Activated T-helper 17 cell treated with anti-CD3 and anti-CD28 coated beads, Interleukin-2, amount 50 U/mL, for 72 hours (primary cell): Measurements from ENCODE around the gene SH3BGRL3. TPM values are rescaled to one million over a fixed set of nuclear protein-coding genes. Genes with fewer than 3 reads are reported as not detected.

Source experiments
- ATAC-seq: fragments of 150-1000 bp; cut with Tn5 transposase; replicated peaks from 2 replicates; pipeline ENCODE4 v1.10.0; 2021; ENCODE audit warnings: mild to moderate bottlenecking, moderate library complexity
- H3K27ac Mint-ChIP-seq: one replicate; pipeline ENCODE4 v1.8.0; 2022; ENCODE audit warnings: mixed read lengths
- H3K27me3 Mint-ChIP-seq: one replicate; pipeline ENCODE4 v1.8.0; 2022; ENCODE audit warnings: mixed read lengths
- H3K36me3 Mint-ChIP-seq: one replicate; pipeline ENCODE4 v1.8.0; 2022; ENCODE audit warnings: low read depth, mild to moderate bottlenecking, mixed read lengths
- H3K4me1 Mint-ChIP-seq: one replicate; pipeline ENCODE4 v1.8.0; 2022; ENCODE audit warnings: mixed read lengths
- H3K4me3 Mint-ChIP-seq: one replicate; pipeline ENCODE4 v1.8.0; 2022; ENCODE audit warnings: mild to moderate bottlenecking, mixed read lengths
- H3K9me3 Mint-ChIP-seq: one replicate; pipeline ENCODE4 v1.8.0; 2022; ENCODE audit warnings: mixed read lengths
- total RNA-seq, 2 donors: library from RNA; stranded (reverse); gene quantifications; one replicate each; pipeline ENCODE4 v1.2.3, GENCODE V29; 2022

SH3BGRL3 gene
- total RNA-seq, 2 donors from 2014 or later = 258 to 280 TPM

DNA sequence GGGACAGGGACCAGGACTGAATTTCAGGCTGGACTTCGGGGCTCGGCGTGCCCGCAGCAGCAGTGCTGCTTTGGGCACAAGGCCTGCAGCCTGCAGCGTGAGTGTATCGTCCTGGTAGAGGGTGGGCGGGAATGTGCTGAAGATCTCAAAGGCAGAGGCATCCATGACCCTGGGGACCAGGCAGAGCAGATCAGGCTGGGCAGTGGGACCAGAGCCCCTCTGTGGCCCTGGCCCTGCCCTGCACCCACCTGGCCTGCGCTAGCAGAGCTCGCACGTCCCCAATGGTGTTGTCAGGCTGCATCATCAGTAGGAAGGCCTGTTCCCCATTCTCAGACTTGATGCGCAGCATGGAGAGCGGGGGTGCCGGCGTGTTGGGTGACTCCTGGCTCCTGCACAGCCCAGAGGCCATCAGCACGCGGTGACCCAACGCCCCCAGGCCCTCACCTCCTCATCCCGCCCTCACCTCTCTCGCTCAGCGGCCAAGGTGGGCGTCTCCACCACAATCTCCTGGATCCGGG, 2.6 kb downstream of the SH3BGRL3 start:
- Mint-ChIP-seq H3K36me3 (peaks cover 76% of the 10 kb centered on the region), H3K4me1 (peaks cover 50% of the 10 kb centered on the region), H3K27ac (peak overlapping the region; percentile 90), H3K4me3 (peak overlapping the region; percentile 91), H3K9me3 (no peaks in the 10 kb centered on the region), H3K27me3 (no peaks in the 10 kb centered on the region)
- no peak for ATAC-seq

- no peak for ATAC-seq
- Mint-ChIP-seq H3K27me3 (no peaks in the 10 kb centered on the region), H3K27ac (peak overlapping the region; percentile 90), H3K4me1 (peaks cover 50% of the 10 kb centered on the region), H3K4me3 (peak overlapping the region; percentile 91), H3K9me3 (no peaks in the 10 kb centered on the region), H3K36me3 (peaks cover 70% of the 10 kb centered on the region)
Observed at GRCh38 chr1:26283279-26283853, 3.5 kb downstream of the SH3BGRL3 start.

GRCh38 chr1:26283871-26284596, 4.1 kb downstream of the SH3BGRL3 start:
- no peak for ATAC-seq
- Mint-ChIP-seq H3K27ac (peak overlapping the region; percentile 90), H3K36me3 (peaks cover 64% of the 10 kb centered on the region), H3K4me3 (peak overlapping the region; percentile 91), H3K9me3 (no peaks in the 10 kb centered on the region), H3K27me3 (no peaks in the 10 kb centered on the region), H3K4me1 (peaks cover 52% of the 10 kb centered on the region)

GRCh38 chr1:26284597-26285347, 4.9 kb downstream of the SH3BGRL3 start:
- peak; percentile 74 for ATAC-seq
- H3K4me3 Mint-ChIP-seq = peak overlapping the region; percentile 91
- H3K36me3 Mint-ChIP-seq = peaks cover 56% of the 10 kb centered on the region
- H3K9me3 Mint-ChIP-seq = no peaks in the 10 kb centered on the region
- peaks cover 59% of the 10 kb centered on the region for H3K4me1 Mint-ChIP-seq
- H3K27me3 Mint-ChIP-seq = no peaks in the 10 kb centered on the region
- H3K27ac Mint-ChIP-seq = peak overlapping the region; percentile 90

DNA sequence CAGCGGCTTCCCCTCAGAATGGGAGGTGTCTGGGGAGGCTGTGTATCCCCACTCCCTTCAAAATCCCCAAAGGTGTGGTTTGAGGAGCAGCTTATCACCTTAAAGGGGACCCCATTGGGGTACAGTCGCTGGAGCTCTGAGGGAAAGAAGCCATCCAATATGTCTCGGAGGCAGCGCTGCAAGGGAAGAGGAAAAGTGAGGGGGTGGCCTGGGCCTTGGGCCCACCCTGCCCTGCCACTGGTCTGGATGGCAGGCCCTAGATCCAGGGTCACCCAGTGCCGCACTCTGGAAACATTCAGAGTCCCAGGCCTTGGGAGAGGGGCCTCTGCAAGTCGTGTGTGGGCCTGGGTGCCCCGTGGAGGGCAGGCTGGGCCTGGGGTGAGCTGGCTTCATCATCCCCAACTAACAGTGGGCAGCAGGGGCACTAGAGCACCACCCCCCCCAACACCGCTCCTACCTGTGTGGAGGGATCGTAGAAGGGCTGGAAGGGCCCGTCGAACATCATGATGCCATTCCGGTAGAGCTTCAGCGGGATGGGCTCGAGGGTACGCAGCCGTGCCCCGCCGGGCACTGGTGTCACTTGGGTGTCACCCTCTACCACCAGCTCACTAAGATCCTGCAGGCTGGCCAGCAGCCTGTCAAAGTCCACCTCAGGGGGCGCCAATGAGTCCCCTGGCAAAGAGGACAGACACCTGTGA, 5.6 kb downstream of the SH3BGRL3 start:
- Mint-ChIP-seq H3K27ac (peak overlapping the region; percentile 90), H3K4me3 (peak overlapping the region; percentile 91), H3K9me3 (no peaks in the 10 kb centered on the region), H3K36me3 (peaks cover 49% of the 10 kb centered on the region), H3K27me3 (no peaks in the 10 kb centered on the region), H3K4me1 (peaks cover 65% of the 10 kb centered on the region)
- ATAC-seq = no peak

DNA sequence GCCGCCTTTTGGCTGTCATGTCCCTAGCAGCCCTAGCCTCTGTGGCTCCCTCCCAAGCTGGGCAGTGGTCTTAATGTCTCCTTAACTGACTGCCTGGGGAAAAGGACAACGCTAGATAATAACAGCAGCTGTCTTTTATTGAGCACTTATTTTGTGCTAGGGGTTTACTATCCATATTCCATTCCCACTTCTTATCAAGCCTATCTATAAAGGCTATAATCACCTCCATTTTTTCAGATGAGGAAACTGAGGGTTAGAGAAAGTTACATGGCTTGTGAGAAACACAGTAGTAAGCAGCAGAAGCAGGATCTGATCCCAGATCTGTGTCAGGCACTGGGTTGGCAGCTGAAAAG, 6.2 kb downstream of the SH3BGRL3 start:
- Mint-ChIP-seq H3K27me3 (no peaks in the 10 kb centered on the region), H3K4me1 (peaks cover 62% of the 10 kb centered on the region), H3K4me3 (peak overlapping the region; percentile 88), H3K27ac (peak overlapping the region; percentile 56), H3K9me3 (no peaks in the 10 kb centered on the region), H3K36me3 (peaks cover 44% of the 10 kb centered on the region)
- ATAC-seq = no peak

DNA sequence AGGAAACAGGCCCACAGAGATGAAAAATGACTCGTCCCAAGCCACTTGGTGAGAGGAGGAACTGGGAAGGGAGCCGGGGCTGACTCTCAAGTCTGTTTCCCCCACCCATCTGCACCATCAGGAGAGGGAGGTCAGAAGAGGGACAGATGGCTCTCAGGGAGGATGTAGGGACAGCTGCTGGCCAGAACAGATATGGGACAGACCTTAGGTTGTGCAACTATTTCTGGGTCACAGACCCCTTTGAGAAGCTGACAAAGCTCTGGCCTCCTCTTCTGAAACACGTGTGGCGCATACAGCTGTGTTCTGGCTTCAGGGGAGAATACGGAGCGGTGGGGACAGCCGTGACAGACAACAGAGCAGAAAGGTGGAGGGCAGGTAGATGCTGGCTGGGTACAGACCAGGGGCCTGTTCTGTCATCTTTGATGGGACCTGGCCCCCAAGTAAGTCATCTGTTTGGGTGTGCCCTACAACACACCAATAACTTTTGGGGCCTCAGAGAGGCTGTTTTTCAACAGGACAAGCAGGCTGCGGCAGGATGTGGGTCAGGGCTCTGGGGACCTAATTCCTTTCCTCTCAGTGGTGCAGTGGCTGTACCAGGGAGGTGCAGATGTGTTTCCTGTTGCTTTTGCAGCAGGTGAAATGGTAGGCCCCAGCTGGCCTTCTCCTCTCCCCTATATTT, 7.3 kb downstream of the SH3BGRL3 start:
- H3K9me3 Mint-ChIP-seq = no peaks in the 10 kb centered on the region
- H3K4me3 Mint-ChIP-seq = peak overlapping the region; percentile 88
- H3K4me1 Mint-ChIP-seq = peaks cover 60% of the 10 kb centered on the region
- peaks cover 35% of the 10 kb centered on the region for H3K36me3 Mint-ChIP-seq
- H3K27me3 Mint-ChIP-seq = no peaks in the 10 kb centered on the region
- peak overlapping the region; percentile 98 for H3K27ac Mint-ChIP-seq
- ATAC-seq = peak; percentile 52

DNA sequence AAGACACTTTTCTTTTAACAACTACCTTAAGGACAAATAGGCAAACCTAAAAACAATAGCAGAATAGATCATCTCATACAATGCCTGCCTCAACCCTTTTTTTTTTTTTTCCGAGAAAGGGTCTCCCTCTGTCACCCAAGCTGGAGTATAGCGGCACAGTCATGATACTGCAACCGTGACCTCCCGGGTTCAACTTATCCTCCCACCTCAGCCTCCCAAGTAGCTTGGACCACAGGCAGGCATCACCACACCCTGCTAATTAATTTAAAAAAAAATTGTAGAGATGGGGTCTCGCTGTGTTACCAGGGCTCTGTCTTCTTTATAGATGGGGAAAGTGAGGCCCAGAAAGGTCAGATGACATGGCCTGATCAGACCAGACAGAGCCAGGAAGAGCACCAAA, 7.9 kb downstream of the SH3BGRL3 start:
- Mint-ChIP-seq H3K9me3 (no peaks in the 10 kb centered on the region), H3K36me3 (peaks cover 29% of the 10 kb centered on the region), H3K27me3 (no peaks in the 10 kb centered on the region), H3K4me1 (peaks cover 57% of the 10 kb centered on the region), H3K27ac (peak overlapping the region; percentile 98), H3K4me3 (peak overlapping the region; percentile 88)
- ATAC-seq = no peak

DNA sequence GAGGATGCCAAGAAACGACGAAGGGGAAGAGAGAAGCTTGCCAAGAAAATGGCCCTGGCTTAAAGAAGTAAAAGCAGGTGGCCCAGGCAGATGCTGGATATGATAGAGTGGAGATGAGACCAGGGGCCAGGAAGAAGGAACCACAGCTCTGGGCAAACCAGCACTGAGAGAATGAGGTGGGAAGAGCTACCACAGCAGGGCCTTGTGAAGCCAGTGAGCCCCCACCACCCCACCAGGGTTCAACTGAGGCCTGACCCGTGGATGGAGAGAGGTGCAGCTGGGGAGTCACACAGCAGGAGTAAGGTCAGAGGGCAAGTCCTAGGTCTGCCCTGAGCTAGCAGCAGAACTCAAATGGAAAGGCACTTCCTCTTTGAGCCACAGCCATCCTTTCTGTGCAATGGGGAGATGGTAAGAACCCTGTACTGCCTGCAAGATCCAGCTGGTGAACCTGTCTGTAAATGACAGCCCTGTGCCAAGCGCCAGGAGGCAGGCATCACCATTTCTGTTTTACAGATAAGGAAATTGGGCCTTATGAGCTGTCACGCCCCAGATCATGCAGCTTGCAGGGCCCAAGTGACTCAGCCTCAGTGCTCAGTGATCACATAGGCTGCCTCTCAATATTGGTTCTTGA, 8.5 kb downstream of the SH3BGRL3 start:
- H3K4me1 Mint-ChIP-seq = peaks cover 51% of the 10 kb centered on the region
- no peaks in the 10 kb centered on the region for H3K9me3 Mint-ChIP-seq
- no peaks in the 10 kb centered on the region for H3K27me3 Mint-ChIP-seq
- H3K36me3 Mint-ChIP-seq = peaks cover 23% of the 10 kb centered on the region
- peak overlapping the region; percentile 88 for H3K4me3 Mint-ChIP-seq
- H3K27ac Mint-ChIP-seq = peak overlapping the region; percentile 98
- peak; percentile 68 for ATAC-seq

GRCh38 chr1:26289158-26290059, 9.5 kb downstream of the SH3BGRL3 start:
- Mint-ChIP-seq H3K4me1 (peaks cover 47% of the 10 kb centered on the region), H3K9me3 (no peaks in the 10 kb centered on the region), H3K4me3 (peak overlapping the region; percentile 88), H3K27ac (peak overlapping the region; percentile 98), H3K27me3 (no peaks in the 10 kb centered on the region), H3K36me3 (peaks cover 13% of the 10 kb centered on the region)
- ATAC-seq = no peak

DNA sequence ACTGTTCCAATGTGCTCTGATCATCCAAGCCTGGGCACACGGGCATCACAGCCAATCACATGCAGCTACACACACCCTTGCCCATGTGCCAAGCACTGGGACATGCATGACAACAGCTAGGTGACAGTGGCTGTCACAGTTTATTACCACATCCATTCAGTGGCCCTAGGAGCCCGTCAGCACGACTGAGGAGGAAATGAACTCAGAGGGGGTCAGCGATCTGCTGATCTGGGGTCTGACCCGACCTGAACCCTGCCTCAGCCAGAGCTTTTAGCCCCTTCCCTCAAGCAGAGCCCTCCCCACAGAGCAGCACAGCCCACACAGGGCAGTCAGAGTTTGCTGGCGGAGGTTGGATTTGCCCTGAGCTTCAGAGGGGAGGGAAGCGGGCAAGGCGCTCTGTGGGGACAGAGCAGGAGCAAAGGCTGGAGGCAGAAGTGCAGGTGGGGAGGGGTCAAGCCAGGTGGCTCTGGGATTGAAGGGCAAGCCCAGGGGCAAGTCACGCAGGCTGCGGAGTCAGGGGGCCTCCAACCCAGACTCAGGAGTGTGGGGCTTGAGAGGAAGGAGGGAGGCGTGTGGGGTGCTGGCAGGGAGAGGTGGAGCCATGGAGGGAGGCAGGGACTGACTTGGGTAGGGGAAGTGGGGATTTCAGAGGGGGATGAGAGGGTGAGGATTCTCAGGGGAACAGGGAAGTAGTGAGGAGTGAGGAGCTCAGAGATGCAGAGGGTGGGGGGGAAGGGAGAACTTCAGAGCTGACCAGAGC, 10.4 kb downstream of the SH3BGRL3 start:
- Mint-ChIP-seq H3K27me3 (no peaks in the 10 kb centered on the region), H3K4me1 (peaks cover 40% of the 10 kb centered on the region), H3K9me3 (no peaks in the 10 kb centered on the region), H3K4me3 (peak overlapping the region; percentile 88), H3K36me3 (peaks cover 4% of the 10 kb centered on the region), H3K27ac (peak overlapping the region; percentile 98)
- no peak for ATAC-seq

GRCh38 chr1:26290882-26291261, 11.0 kb downstream of the SH3BGRL3 start:
- peaks cover 4% of the 10 kb centered on the region for H3K36me3 Mint-ChIP-seq
- ATAC-seq = no peak
- no peaks in the 10 kb centered on the region for H3K27me3 Mint-ChIP-seq
- H3K4me3 Mint-ChIP-seq = peak overlapping the region; percentile 88
- H3K27ac Mint-ChIP-seq = peak overlapping the region; percentile 98
- peaks cover 43% of the 10 kb centered on the region for H3K4me1 Mint-ChIP-seq
- H3K9me3 Mint-ChIP-seq = no peaks in the 10 kb centered on the region
